ENCODE measurements around the gene LAMC1.

- TF ChIP-seq CTCF (IDR thresholded peaks at IDR 0.05) (no peak), POLR2A (IDR thresholded peaks at IDR 0.05) (no peak)
These were observed 82.9 kb downstream of the LAMC1 start for GRCh38 chr1:183106166-183106565.

Measured in lower leg skin (tissue), 3 donors.